Thyroid gland (tissue), 4 donors: ENCODE measurements around the gene ABCC1. TPM values are rescaled to one million over a fixed set of nuclear protein-coding genes. Genes with fewer than 3 reads are reported as not detected.

Experiments used
- DNase-seq, 2 donors: peaks; one replicate each; pipeline ENCODE4 v3.0.0-alpha.2; 2019
- H3K27ac ChIP-seq, 3 donors: fragments of 200-600 bp; sonication (generic); 1 replicate in 2 of 3; 2 replicates in 1 of 3; pipeline ENCODE4 v1.5.1; 2016 to 2019; ENCODE audit warnings: mild to moderate bottlenecking in 1 of 3, moderate library complexity in 1 of 3
- H3K27me3 ChIP-seq: fragments of 200-600 bp; sonication (generic); one replicate; pipeline ENCODE4 v1.5.1; 2019
- H3K36me3 ChIP-seq, 2 donors: fragments of 200-600 bp; sonication (generic); one replicate each; pipeline ENCODE4 v1.5.1; 2016 to 2019
- H3K4me1 ChIP-seq, 2 donors: fragments of 200-600 bp; sonication (generic); one replicate each; pipeline ENCODE4 v1.5.1; 2017 to 2019
- H3K4me3 ChIP-seq, 3 donors: fragments of 200-600 bp; sonication (generic); replicated peaks in 1 of 3; 1 replicate in 2 of 3; 2 replicates in 1 of 3; pipeline ENCODE4 v1.5.1; 2016; ENCODE audit warnings: mild to moderate bottlenecking in 1 of 3
- H3K9me3 ChIP-seq: fragments of 200-600 bp; sonication (generic); one replicate; pipeline ENCODE4 v1.5.1; 2017
- CTCF ChIP-seq, 6 experiments: fragments of 200-600 bp in 3 of 6; fragments of 450-650 bp in 3 of 6; sonication (generic) in 3 of 6; IDR thresholded peaks; one replicate each; pipeline ENCODE4 v1.5.1; 2016 to 2019; ENCODE audit warnings: antibody characterized with exemption in 6 of 6, mild to moderate bottlenecking in 2 of 6, inconsistent platforms in 1 of 6, moderate library complexity in 1 of 6
- POLR2A ChIP-seq, 2 donors: fragments of 450-650 bp; IDR thresholded peaks; one replicate each; pipeline ENCODE4 v1.6.1; 2017; ENCODE audit warnings: antibody characterized with exemption in 2 of 2, mild to moderate bottlenecking in 2 of 2, moderate library complexity in 1 of 2
- WGBS, 2 donors: methylation state at CpG; one replicate each; pipeline ENCODE4 v1.1.5; 2017; 5-methylcytosine and 5-hydroxymethylcytosine counted together
- intact Hi-C: fragments of 100-400 bp; cut with DNase I; formaldehyde crosslinking; loops from one replicate; pipeline ENCODE4 v1.15.1; 2023
- total RNA-seq, 4 donors: library from RNA; depleted of rRNA; stranded (reverse); fragments of >200 nt; gene quantifications; one replicate each; pipeline ENCODE4 v1.2.3, GENCODE V29; 2016

ABCC1 gene
- total RNA-seq, 4 donors from 2014 or later, result 42.7 to 76.7 (median 70.1) TPM

- peak overlapping the region in 2 of 3 donors; percentile 44 to 87 for H3K27ac ChIP-seq
- intact Hi-C loops, result no loop called here
- peaks cover 52 to 80% of the 10 kb centered on the region in 2 donors for H3K4me1 ChIP-seq
- H3K36me3 ChIP-seq, result no peaks in the 10 kb centered on the region
- 91 to 96% methylated on average over 11 of the region's 11 CpGs for WGBS, 2 donors
- DNase-seq, result no peak
- TF ChIP-seq POLR2A (IDR thresholded peaks at IDR 0.05) (no peak), CTCF (IDR thresholded peaks at IDR 0.05) (no peak)
- H3K9me3 ChIP-seq, result no peaks in the 10 kb centered on the region
- no peak overlapping the region for H3K4me3 ChIP-seq
- no peaks in the 10 kb centered on the region for H3K27me3 ChIP-seq
Observed at GRCh38 chr16:15967655-15968315, 18.4 kb downstream of the ABCC1 start.

GRCh38 chr16:15970202-15970601, 20.8 kb downstream of the ABCC1 start:
- Histone ChIP-seq H3K27me3 (no peaks in the 10 kb centered on the region), H3K4me1 (peaks cover 65 to 89% of the 10 kb centered on the region in 2 donors), H3K27ac (peak overlapping the region; percentile 45 to 87 (median 76)), H3K36me3 (no peaks in the 10 kb centered on the region), H3K4me3 (no peak overlapping the region), H3K9me3 (no peaks in the 10 kb centered on the region)
- TF ChIP-seq POLR2A (IDR thresholded peaks at IDR 0.05) (no peak), CTCF (IDR thresholded peaks at IDR 0.05) (no peak)
- WGBS, 2 donors, result 93 to 95% methylated on average over 3 of the region's 3 CpGs
- DNase-seq, result no peak
- intact Hi-C loops, result no loop called here

- TF ChIP-seq CTCF (IDR thresholded peaks at IDR 0.05) (no peak), POLR2A (IDR thresholded peaks at IDR 0.05) (no peak)
Observed at GRCh38 chr16:15970743-15971439, 21.5 kb downstream of the ABCC1 start.

GRCh38 chr16:15971440-15971815, 22.0 kb downstream of the ABCC1 start:
- DNase-seq, result no peak
- H3K27ac ChIP-seq, result peak overlapping the region; percentile 45 to 87 (median 76)
- peaks cover 75 to 89% of the 10 kb centered on the region in 2 donors for H3K4me1 ChIP-seq
- H3K27me3 ChIP-seq, result no peaks in the 10 kb centered on the region
- no peak overlapping the region for H3K4me3 ChIP-seq
- no peaks in the 10 kb centered on the region for H3K9me3 ChIP-seq
- TF ChIP-seq CTCF (IDR thresholded peaks at IDR 0.05) (no peak), POLR2A (IDR thresholded peaks at IDR 0.05) (no peak)
- WGBS, 2 donors, result 85 to 91% methylated on average over 9 of the region's 9 CpGs
- intact Hi-C loops, result no loop called here
- H3K36me3 ChIP-seq, result no peaks in the 10 kb centered on the region

More at GRCh38 chr16:15970743-15971439, 21.5 kb downstream of the ABCC1 start:
- intact Hi-C loops, result no loop called here
- Histone ChIP-seq H3K27me3 (no peaks in the 10 kb centered on the region), H3K4me1 (peaks cover 70 to 89% of the 10 kb centered on the region in 2 donors), H3K4me3 (no peak overlapping the region), H3K9me3 (no peaks in the 10 kb centered on the region), H3K36me3 (no peaks in the 10 kb centered on the region), H3K27ac (peak overlapping the region; percentile 45 to 87 (median 76))
- no peak for DNase-seq
- 89 to 91% methylated on average over 7 of the region's 7 CpGs for WGBS, 2 donors
